GM18907 (cell line): ENCODE measurements around the gene APBB1.
A peak's percentile ranks its signal among the peaks of the same experiment; 100 is the strongest.
"Not testable (repeated sequence)": the region's sequence is repeated elsewhere in the genome, so short reads cannot be mapped to it uniquely, and the experiment has no call there.

ENCODE experiments used
- ATAC-seq: cut with Tn5 transposase; IDR thresholded peaks from one replicate; pipeline ENCODE4 v1.9.1; 2021; ENCODE audit warnings: mild to moderate bottlenecking, moderate library complexity; ENCODE audit not compliant: unreplicated experiment

APBB1 gene

GRCh38 chr11:6393989-6394670, 24.8 kb downstream of the APBB1 start:
- no peak for ATAC-seq

GRCh38 chr11:6392251-6392650, 26.6 kb downstream of the APBB1 start:
- ATAC-seq: not testable (repeated sequence)

- ATAC-seq: no peak
Observed at GRCh38 chr11:6391537-6392134, 27.3 kb downstream of the APBB1 start.

GRCh38 chr11:6390718-6391469, 28.0 kb downstream of the APBB1 start:
- no peak for ATAC-seq

- ATAC-seq: peak; percentile 96
Observed at GRCh38 chr11:6389905-6390717, 28.8 kb downstream of the APBB1 start, which contains the start of gene SMPD1. Gene SMPD1 (plus strand): TSS chr11:6390474. CDS start chr11:6390599, 125 bp downstream.

GRCh38 chr11:6388748-6389147, 30.1 kb downstream of the APBB1 start:
- ATAC-seq: no peak

- no peak for ATAC-seq
Observed at GRCh38 chr11:6387811-6388599, 30.9 kb downstream of the APBB1 start.

GRCh38 chr11:6385046-6385777, 33.7 kb downstream of the APBB1 start:
- no peak for ATAC-seq

GRCh38 chr11:6378640-6378989, 40.3 kb downstream of the APBB1 start:
- ATAC-seq: no peak

GRCh38 chr11:6377902-6378639, 40.8 kb downstream of the APBB1 start:
- ATAC-seq: no peak

- ATAC-seq: no peak
Observed at GRCh38 chr11:6371825-6372224, 47.1 kb downstream of the APBB1 start.

- no peak for ATAC-seq
Observed at GRCh38 chr11:6365659-6366058, 53.2 kb downstream of the APBB1 start.

GRCh38 chr11:6362873-6363678, 55.8 kb downstream of the APBB1 start:
- ATAC-seq: peak; percentile 78

GRCh38 chr11:6362185-6362872, 56.6 kb downstream of the APBB1 start:
- no peak for ATAC-seq

- no peak for ATAC-seq
Observed at GRCh38 chr11:6360183-6360582, 58.7 kb downstream of the APBB1 start.

- ATAC-seq: no peak
Observed at GRCh38 chr11:6357222-6357621, 61.7 kb downstream of the APBB1 start.

GRCh38 chr11:6356503-6357055, 62.3 kb downstream of the APBB1 start:
- no peak for ATAC-seq
